ENCODE results near the gene RNF166.

GRCh38 chr16:88746506-88746905 is 40.3 kb upstream of the RNF166 start:
- TF ChIP-seq, protein P1, sequence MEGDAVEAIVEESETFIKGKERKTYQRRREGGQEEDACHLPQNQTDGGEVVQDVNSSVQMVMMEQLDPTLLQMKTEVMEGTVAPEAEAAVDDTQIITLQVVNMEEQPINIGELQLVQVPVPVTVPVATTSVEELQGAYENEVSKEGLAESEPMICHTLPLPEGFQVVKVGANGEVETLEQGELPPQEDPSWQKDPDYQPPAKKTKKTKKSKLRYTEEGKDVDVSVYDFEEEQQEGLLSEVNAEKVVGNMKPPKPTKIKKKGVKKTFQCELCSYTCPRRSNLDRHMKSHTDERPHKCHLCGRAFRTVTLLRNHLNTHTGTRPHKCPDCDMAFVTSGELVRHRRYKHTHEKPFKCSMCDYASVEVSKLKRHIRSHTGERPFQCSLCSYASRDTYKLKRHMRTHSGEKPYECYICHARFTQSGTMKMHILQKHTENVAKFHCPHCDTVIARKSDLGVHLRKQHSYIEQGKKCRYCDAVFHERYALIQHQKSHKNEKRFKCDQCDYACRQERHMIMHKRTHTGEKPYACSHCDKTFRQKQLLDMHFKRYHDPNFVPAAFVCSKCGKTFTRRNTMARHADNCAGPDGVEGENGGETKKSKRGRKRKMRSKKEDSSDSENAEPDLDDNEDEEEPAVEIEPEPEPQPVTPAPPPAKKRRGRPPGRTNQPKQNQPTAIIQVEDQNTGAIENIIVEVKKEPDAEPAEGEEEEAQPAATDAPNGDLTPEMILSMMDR (IDR thresholded peaks at IDR 0.05; ENCODE audit: borderline replicate concordance, extremely low read depth, low read length, poor library complexity, severe bottlenecking): no peak
- no peak for TF ChIP-seq EZH2 (IDR thresholded peaks at IDR 0.05; ENCODE audit: borderline replicate concordance, low read depth, low read length, severe bottlenecking)

Measured in DND-41 (cell line).